Testis (tissue), 3 donors: ENCODE measurements around the gene CASTOR2. TPM values are rescaled to one million over a fixed set of nuclear protein-coding genes. Genes with fewer than 3 reads are reported as not detected.
"Not testable (repeated sequence)": the region's sequence is repeated elsewhere in the genome, so short reads cannot be mapped to it uniquely, and the experiment has no call there.

ENCODE experiments used
- DNase-seq: peaks from one replicate; pipeline ENCODE4 v3.0.0-alpha.2; 2019
- H3K27ac ChIP-seq, 2 donors: fragments of 200-600 bp; sonication (generic); one replicate each; pipeline ENCODE4 v1.5.1; 2019
- H3K27me3 ChIP-seq: fragments of 200-600 bp; sonication (generic); one replicate; pipeline ENCODE4 v1.5.1; 2019
- H3K36me3 ChIP-seq: fragments of 200-600 bp; sonication (generic); one replicate; pipeline ENCODE4 v1.5.1; 2017; ENCODE audit warnings: low read depth; ENCODE audit errors: missing control alignments
- H3K4me1 ChIP-seq: fragments of 200-600 bp; sonication (generic); one replicate; pipeline ENCODE4 v1.5.1; 2019
- H3K4me3 ChIP-seq, 2 donors: fragments of 200-600 bp; sonication (generic); one replicate each; pipeline ENCODE4 v1.5.1; 2017 to 2019
- H3K9me3 ChIP-seq: fragments of 200-600 bp; sonication (generic); one replicate; pipeline ENCODE4 v1.5.1; 2017
- POLR2A ChIP-seq: fragments of 450-650 bp; IDR thresholded peaks from one replicate; pipeline ENCODE4 v1.6.1; 2017; ENCODE audit warnings: antibody characterized with exemption, mild to moderate bottlenecking, moderate library complexity
- WGBS, 2 donors: methylation state at CpG; one replicate each; pipeline ENCODE4 v1.1.5; 2018; 5-methylcytosine and 5-hydroxymethylcytosine counted together
- intact Hi-C: fragments of 100-400 bp; cut with DNase I; formaldehyde crosslinking; loops from one replicate; pipeline ENCODE4 v1.15.1; 2023; ENCODE audit warnings: low total_unique reads
- polyA plus RNA-seq: library from polyadenylated mRNA; stranded (reverse); fragments of 350-450 nt; fragmentation: Illumina TruSeq; extraction: RNeasy Lipid Tissue Mini Kit (QIAGEN cat#74804); gene quantifications from one replicate; pipeline ENCODE4 v1.2.3, GENCODE V29; 2014; ENCODE audit warnings: low read depth, low replicate concordance; ENCODE audit not compliant: insufficient read depth
- total RNA-seq, 2 donors: library from RNA; depleted of rRNA; stranded (reverse); fragments of >200 nt; gene quantifications; one replicate each; pipeline ENCODE4 v1.2.3, GENCODE V29; 2016
- TF ChIP-seq, protein P1 (sequence below), 3 experiments: fragments of 450-650 bp in 2 of 3; fragments of 200-600 bp in 1 of 3; sonication (generic) in 1 of 3; IDR thresholded peaks; one replicate each; pipeline ENCODE4 v1.5.1; 2016 to 2019; ENCODE audit warnings: antibody characterized with exemption in 3 of 3, mild to moderate bottlenecking in 2 of 3, moderate library complexity in 1 of 3

CASTOR2 gene
- total and polyA plus RNA-seq, 3 donors from 2014 or later: 8.1 to 38.2 (median 35.0) TPM

DNA sequence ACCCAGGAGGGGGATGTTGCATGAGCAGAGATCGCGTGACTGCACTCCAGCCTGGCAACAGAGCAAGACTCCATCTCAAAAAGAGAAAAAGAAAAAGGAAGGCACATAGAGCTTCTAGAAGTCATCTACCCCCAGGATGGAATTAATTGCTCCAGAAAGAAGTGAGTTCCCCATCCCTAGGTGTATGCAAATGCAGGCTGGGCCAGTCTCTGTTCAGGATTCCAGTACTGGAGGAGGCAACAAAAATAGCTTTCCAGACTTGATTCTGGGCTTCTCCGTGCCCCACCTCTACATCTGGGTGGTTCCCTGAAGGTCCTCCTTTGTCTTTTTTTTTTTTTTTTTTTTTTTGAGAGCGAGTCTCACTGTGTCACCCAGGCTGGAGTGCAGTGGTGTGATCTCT lies 28.6 kb downstream of the CASTOR2 start:
- Histone ChIP-seq H3K9me3 (no peaks in the 10 kb centered on the region), H3K4me1 (peaks cover 14% of the 10 kb centered on the region), H3K27ac (no peak overlapping the region), H3K36me3 (no peaks in the 10 kb centered on the region), H3K27me3 (no peaks in the 10 kb centered on the region), H3K4me3 (no peak overlapping the region)
- intact Hi-C loops: no loop called here
- no peak for DNase-seq
- WGBS, 2 donors: 85 to 90% methylated on average over 4 of the region's 4 CpGs
- TF ChIP-seq, protein P1, sequence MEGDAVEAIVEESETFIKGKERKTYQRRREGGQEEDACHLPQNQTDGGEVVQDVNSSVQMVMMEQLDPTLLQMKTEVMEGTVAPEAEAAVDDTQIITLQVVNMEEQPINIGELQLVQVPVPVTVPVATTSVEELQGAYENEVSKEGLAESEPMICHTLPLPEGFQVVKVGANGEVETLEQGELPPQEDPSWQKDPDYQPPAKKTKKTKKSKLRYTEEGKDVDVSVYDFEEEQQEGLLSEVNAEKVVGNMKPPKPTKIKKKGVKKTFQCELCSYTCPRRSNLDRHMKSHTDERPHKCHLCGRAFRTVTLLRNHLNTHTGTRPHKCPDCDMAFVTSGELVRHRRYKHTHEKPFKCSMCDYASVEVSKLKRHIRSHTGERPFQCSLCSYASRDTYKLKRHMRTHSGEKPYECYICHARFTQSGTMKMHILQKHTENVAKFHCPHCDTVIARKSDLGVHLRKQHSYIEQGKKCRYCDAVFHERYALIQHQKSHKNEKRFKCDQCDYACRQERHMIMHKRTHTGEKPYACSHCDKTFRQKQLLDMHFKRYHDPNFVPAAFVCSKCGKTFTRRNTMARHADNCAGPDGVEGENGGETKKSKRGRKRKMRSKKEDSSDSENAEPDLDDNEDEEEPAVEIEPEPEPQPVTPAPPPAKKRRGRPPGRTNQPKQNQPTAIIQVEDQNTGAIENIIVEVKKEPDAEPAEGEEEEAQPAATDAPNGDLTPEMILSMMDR (IDR thresholded peaks at IDR 0.05): no peak
- TF ChIP-seq POLR2A: no peak

DNA sequence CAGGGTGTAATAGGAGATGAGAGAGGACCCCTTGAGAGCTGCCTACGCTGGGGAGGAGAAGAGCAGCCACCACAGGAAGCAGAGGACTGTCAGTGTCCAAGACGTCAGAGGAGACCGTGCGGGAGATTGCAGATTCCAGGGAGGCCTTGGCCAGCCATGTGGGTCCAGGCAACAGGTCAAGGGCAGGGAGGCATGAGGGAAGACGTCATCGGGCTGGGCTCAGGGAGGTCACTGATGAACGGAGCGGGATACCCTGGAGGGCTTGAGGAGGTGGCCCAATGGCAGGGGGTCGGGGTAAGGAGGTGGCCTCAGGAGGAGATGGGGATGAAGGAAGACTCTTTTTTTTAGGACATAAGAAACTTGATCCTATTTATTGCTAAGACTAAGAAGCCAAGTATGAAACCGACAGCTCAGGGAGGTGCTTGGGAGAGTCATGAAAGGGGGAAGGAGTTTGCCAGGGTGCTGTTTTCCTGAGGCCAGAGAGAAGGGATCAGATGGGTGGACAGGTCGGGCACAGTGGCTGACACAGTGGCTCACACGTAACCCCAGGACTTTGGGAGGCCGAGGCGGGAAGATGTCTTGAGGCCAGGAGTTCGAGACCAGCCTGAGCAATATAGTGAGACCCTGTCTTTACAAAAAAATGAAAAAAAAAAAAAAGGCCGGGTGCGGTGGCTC lies 30.5 kb downstream of the CASTOR2 start:
- Histone ChIP-seq H3K4me1 (peaks cover 14% of the 10 kb centered on the region), H3K27ac (peak overlapping the region; percentile 54 to 63)
- H3K36me3 ChIP-seq, H3K4me3 ChIP-seq, intact Hi-C loops, H3K9me3 ChIP-seq, H3K27me3 ChIP-seq: not testable (repeated sequence)
- 66 to 71% methylated on average over 17 of the region's 17 CpGs for WGBS, 2 donors
- peak; percentile 72 for DNase-seq

DNA sequence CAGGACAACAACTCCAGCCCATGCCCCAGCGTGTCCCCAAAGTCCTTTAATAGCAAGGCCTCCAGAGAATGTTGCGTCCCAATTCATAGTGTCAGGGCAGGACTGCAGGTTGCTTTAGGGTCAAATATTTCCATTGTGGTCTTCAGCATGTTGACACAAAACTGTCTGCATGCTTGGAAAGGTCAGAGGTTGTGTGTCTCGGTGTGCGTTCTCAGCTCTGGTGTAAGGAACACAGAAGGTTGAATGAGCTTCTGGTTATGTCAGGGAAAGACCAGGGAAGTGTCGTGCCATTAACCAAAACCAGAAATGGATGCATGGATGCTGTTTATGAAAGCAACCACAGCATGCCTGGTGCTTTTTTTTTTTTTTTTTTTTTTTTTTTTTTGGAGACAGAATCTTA lies 31.9 kb downstream of the CASTOR2 start:
- intact Hi-C loops, DNase-seq, H3K9me3 ChIP-seq, H3K27me3 ChIP-seq, H3K36me3 ChIP-seq, H3K27ac ChIP-seq, H3K4me3 ChIP-seq: not testable (repeated sequence)
- WGBS, 2 donors: 63 to 66% methylated on average over 5 of the region's 5 CpGs
- peaks cover 19% of the 10 kb centered on the region for H3K4me1 ChIP-seq

DNA sequence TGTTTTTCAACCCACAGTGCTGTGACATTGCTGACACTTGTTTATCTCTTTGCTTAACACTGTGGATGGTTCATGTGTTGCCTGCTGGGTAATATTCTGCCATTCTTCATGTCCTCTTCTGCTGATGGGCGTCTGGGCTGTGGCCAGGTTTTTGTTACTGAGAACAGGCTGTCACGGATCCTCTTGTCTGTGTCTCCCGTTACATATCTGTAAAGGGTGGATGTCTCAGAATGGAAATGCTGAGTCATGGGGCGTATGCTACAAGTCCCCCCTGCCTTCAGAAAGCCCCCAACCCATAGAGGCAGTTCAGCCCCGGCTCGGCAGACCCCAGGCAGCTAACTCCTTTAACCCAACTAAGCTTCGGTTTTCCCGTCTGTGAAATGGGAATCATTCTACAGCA lies 33.3 kb downstream of the CASTOR2 start:
- peaks cover 19% of the 10 kb centered on the region for H3K4me1 ChIP-seq
- intact Hi-C loops, H3K9me3 ChIP-seq, H3K27me3 ChIP-seq, DNase-seq, H3K27ac ChIP-seq, H3K36me3 ChIP-seq, H3K4me3 ChIP-seq: not testable (repeated sequence)
- WGBS, 2 donors: 72 to 81% methylated on average over 8 of the region's 8 CpGs

DNA sequence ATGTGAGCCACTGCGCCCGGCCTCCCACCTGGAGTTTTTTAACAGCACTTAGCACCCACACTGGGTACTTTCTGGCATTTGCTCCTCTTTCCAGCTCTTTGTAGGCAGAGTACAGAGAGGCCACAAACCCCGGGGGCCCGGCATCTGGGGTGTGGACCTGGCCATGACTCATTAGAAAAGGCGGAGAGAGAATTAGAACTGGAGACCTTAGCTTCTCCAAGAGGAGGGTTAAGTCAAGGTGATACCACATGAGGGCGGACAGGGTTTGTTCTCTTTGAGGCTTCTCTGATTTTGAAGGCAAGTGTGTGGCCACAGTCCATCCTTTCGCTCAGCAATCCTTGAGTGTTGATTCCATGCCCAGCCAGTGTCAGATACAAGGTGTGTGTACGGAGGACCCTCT lies 36.9 kb downstream of the CASTOR2 start:
- DNase-seq, H3K4me3 ChIP-seq, H3K27me3 ChIP-seq, H3K4me1 ChIP-seq, H3K36me3 ChIP-seq, H3K27ac ChIP-seq, intact Hi-C loops, H3K9me3 ChIP-seq: not testable (repeated sequence)
- 94 to 95% methylated on average over 8 of the region's 8 CpGs for WGBS, 2 donors

DNA sequence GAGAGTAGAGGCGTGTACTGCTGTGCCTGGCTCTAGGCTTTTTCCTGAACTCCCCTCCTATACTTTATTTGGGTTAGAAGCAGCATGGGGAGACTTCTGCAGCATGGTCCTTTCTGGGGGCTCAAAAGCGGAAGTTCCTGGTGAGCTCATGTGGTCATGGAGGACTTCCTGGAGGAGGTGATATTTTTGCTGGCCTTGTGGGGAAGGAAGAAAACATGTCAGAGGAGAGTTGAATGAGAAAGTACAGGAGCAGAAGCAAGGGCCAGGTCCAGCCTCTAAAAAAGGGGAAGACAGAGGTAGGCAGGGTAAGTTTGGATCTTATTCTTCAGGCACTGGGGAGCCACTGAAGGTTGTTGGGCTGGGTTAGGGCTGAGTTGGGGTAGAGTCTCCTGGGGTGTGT lies 45.5 kb downstream of the CASTOR2 start:
- 94 to 98% methylated on average over 2 of the region's 2 CpGs for WGBS, 2 donors
- H3K27me3 ChIP-seq: no peaks in the 10 kb centered on the region
- no peaks in the 10 kb centered on the region for H3K4me1 ChIP-seq
- DNase-seq: no peak
- H3K9me3 ChIP-seq: no peaks in the 10 kb centered on the region
- intact Hi-C loops: no loop called here
- H3K36me3 ChIP-seq: no peaks in the 10 kb centered on the region
- TF ChIP-seq, protein P1 (IDR thresholded peaks at IDR 0.05): no peak
- TF ChIP-seq POLR2A: no peak
- no peak overlapping the region for H3K27ac ChIP-seq
- no peak overlapping the region for H3K4me3 ChIP-seq

DNA sequence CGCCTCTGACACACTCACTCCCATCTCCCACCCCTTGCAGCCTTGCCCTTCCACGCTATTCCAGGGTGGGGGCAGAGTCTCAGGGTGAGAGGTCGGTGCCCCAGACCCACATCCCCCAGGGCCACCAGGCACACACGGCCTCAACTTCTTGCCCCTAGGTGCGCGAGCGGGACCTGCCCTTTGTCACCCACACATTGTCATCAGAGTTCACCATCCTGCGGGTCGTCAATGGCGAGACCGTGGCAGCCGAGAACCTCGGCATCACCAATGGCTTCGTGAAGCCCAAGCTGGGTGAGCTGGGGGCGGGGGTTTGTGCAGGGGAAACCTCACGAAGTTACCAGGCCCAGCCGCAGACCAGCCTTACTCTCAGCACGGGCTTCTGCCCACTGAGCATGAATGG lies 53.3 kb downstream of the CASTOR2 start:
- H3K36me3 ChIP-seq: no peaks in the 10 kb centered on the region
- H3K27ac ChIP-seq: no peak overlapping the region
- H3K27me3 ChIP-seq: no peaks in the 10 kb centered on the region
- H3K4me3 ChIP-seq: no peak overlapping the region
- no peaks in the 10 kb centered on the region for H3K9me3 ChIP-seq
- no peaks in the 10 kb centered on the region for H3K4me1 ChIP-seq
- 97 to 98% methylated on average over 6 to 18 of the region's 18 CpGs for WGBS, 2 donors
- no peak for DNase-seq
- no peak for TF ChIP-seq POLR2A
- TF ChIP-seq, protein P1 (IDR thresholded peaks at IDR 0.05): no peak
- intact Hi-C loops: no loop called here
